Mesendoderm (in vitro differentiated cells): ENCODE results near the gene INTS15.

Experiments used
- DNase-seq: peaks from one replicate; pipeline ENCODE4 v3.0.0; 2013
- H2AK5ac ChIP-seq: 2 replicates; pipeline ENCODE4 v1.6.1; 2013; ENCODE audit warnings: low read length, inconsistent platforms
- H2BK120ac ChIP-seq: 2 replicates; pipeline ENCODE4 v1.6.1; 2013; ENCODE audit warnings: low read depth, mild to moderate bottlenecking, low read length, moderate library complexity, mixed read lengths
- H2BK15ac ChIP-seq: replicated peaks from 2 replicates; pipeline ENCODE4 v1.6.1; 2013; ENCODE audit warnings: low read depth, mild to moderate bottlenecking, moderate library complexity
- H2BK5ac ChIP-seq: 2 replicates; pipeline ENCODE4 v1.6.1; 2013; ENCODE audit warnings: low read length, inconsistent platforms
- H3K18ac ChIP-seq: 2 replicates; pipeline ENCODE4 v1.6.1; 2013; ENCODE audit warnings: mild to moderate bottlenecking, low read length, mixed read lengths
- H3K23ac ChIP-seq: one replicate; pipeline ENCODE4 v1.6.1; 2013; ENCODE audit warnings: low read length
- H3K27ac ChIP-seq: 2 replicates; pipeline ENCODE4 v1.5.1; 2013; ENCODE audit warnings: low read depth, mild to moderate bottlenecking, inconsistent platforms, low read length, moderate library complexity
- H3K27me3 ChIP-seq: 2 replicates; pipeline ENCODE4 v1.6.1; 2013; ENCODE audit warnings: low read length, control low read depth, mild to moderate bottlenecking, inconsistent platforms; ENCODE audit not compliant: insufficient read depth, poor library complexity
- H3K36me3 ChIP-seq: 2 replicates; pipeline ENCODE4 v1.6.1; 2013; ENCODE audit warnings: low read length, inconsistent platforms; ENCODE audit not compliant: control insufficient read depth, insufficient read depth
- H3K4ac ChIP-seq: one replicate; pipeline ENCODE4 v1.6.1; 2013; ENCODE audit warnings: low read depth, mild to moderate bottlenecking, low read length, moderate library complexity
- H3K4me1 ChIP-seq: 2 replicates; pipeline ENCODE4 v1.6.1; 2013; ENCODE audit warnings: low read depth, low read length, inconsistent platforms; ENCODE audit not compliant: control insufficient read depth
- H3K4me2 ChIP-seq: 2 replicates; pipeline ENCODE4 v1.6.1; 2013; ENCODE audit warnings: low read length
- H3K4me3 ChIP-seq: 2 replicates; pipeline ENCODE4 v1.5.1; 2013; ENCODE audit warnings: mild to moderate bottlenecking, low read length
- H3K56ac ChIP-seq: one replicate; pipeline ENCODE4 v1.6.1; 2013; ENCODE audit warnings: low read length
- H3K79me1 ChIP-seq: 2 replicates; pipeline ENCODE4 v1.6.1; 2013; ENCODE audit warnings: low read length, inconsistent platforms
- H3K79me2 ChIP-seq: 2 replicates; pipeline ENCODE4 v1.6.1; 2013; ENCODE audit warnings: mild to moderate bottlenecking, low read length; ENCODE audit not compliant: control insufficient read depth, insufficient read depth
- H3K9ac ChIP-seq: 2 replicates; pipeline ENCODE4 v1.6.1; 2013; ENCODE audit warnings: low read length, inconsistent platforms
- H4K5ac ChIP-seq: one replicate; pipeline ENCODE4 v1.6.1; 2013; ENCODE audit warnings: low read length
- H4K8ac ChIP-seq: one replicate; pipeline ENCODE4 v1.6.1; 2013; ENCODE audit warnings: low read depth, mild to moderate bottlenecking, control low read depth, low read length, moderate library complexity
- WGBS: extraction: QIAGEN DNeasy Blood & Tissue Kit; methylation state at CpG from one replicate; pipeline ENCODE4 v1.1.7; 2013; ENCODE audit warnings: low lambda C conversion rate, missing lambda C conversion rate; ENCODE audit not compliant: insufficient coverage; ENCODE audit errors: extremely low coverage; 5-methylcytosine and 5-hydroxymethylcytosine counted together

Gene INTS15

DNA sequence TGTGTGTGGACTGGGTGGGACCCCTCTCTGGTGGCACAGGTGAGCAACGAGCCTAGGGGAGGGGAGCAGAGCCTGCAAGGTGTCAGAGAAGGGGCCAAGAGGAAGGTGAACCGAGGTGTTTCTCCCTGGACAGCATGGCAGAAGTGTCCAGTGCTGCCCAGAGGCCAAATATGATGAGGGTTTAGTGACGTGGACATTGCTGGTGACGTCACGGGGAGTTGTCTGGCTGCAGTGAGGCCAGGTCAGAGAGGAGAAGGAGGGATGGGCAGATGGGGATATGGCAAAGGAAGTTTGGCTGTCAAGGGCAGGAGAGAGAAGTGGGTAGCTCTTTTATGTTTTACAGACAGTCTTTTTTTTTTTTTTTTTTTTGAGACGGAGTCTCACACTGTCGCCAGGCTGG, 23.0 kb downstream of the INTS15 start:
- Histone ChIP-seq H2BK120ac (no peak overlapping the region), H3K4ac (no peak overlapping the region), H3K79me1 (no peaks in the 10 kb centered on the region), H2BK5ac (no peak overlapping the region), H3K23ac (no peak overlapping the region), H3K36me3 (no peaks in the 10 kb centered on the region), H3K56ac (no peak overlapping the region), H3K27me3 (no peaks in the 10 kb centered on the region), H3K4me1 (peaks cover 7% of the 10 kb centered on the region), H4K8ac (no peak overlapping the region), H3K27ac (no peak overlapping the region), H3K79me2 (no peaks in the 10 kb centered on the region), H3K18ac (no peak overlapping the region), H3K9ac (no peak overlapping the region), H4K5ac (no peak overlapping the region), H3K4me3 (no peak overlapping the region), H3K4me2 (no peak overlapping the region), H2AK5ac (peak overlapping the region; percentile 92), H2BK15ac (no peak overlapping the region)
- WGBS = no CpG with 5 or more reads among the region's 7 CpGs
- no peak for DNase-seq

DNA sequence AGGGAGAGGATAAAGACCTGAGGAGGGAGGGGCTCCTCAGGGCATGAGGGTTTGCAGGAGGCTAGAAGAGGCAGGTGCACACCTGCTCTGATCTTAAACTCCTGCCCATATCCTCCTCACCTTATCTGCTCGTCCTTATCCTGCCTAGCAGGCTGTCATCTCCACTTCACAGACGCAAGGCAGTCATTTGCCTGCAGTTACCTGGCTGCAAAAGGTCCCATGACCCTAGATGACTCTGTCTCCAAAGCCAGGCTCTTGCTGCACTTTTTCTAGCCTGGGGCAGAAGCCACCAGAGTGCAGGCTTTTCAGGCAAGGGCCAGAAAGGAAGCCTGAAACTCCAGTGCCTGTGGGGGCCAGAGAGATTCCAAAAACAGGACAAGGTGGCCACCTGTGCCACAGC, 23.9 kb downstream of the INTS15 start:
- Histone ChIP-seq H3K56ac (peak overlapping the region; percentile 60), H3K36me3 (no peaks in the 10 kb centered on the region), H3K79me1 (no peaks in the 10 kb centered on the region), H3K4me2 (no peak overlapping the region), H3K4me1 (peaks cover 7% of the 10 kb centered on the region), H2BK5ac (no peak overlapping the region), H3K27ac (peak overlapping the region; percentile 18), H3K4me3 (no peak overlapping the region), H3K23ac (no peak overlapping the region), H3K27me3 (no peaks in the 10 kb centered on the region), H3K18ac (no peak overlapping the region), H2BK120ac (no peak overlapping the region), H2AK5ac (no peak overlapping the region), H2BK15ac (no peak overlapping the region), H4K8ac (no peak overlapping the region), H3K9ac (no peak overlapping the region), H4K5ac (no peak overlapping the region), H3K4ac (no peak overlapping the region), H3K79me2 (no peaks in the 10 kb centered on the region)
- peak; percentile 75 for DNase-seq
- no CpG with 5 or more reads among the region's 2 CpGs for WGBS

DNA sequence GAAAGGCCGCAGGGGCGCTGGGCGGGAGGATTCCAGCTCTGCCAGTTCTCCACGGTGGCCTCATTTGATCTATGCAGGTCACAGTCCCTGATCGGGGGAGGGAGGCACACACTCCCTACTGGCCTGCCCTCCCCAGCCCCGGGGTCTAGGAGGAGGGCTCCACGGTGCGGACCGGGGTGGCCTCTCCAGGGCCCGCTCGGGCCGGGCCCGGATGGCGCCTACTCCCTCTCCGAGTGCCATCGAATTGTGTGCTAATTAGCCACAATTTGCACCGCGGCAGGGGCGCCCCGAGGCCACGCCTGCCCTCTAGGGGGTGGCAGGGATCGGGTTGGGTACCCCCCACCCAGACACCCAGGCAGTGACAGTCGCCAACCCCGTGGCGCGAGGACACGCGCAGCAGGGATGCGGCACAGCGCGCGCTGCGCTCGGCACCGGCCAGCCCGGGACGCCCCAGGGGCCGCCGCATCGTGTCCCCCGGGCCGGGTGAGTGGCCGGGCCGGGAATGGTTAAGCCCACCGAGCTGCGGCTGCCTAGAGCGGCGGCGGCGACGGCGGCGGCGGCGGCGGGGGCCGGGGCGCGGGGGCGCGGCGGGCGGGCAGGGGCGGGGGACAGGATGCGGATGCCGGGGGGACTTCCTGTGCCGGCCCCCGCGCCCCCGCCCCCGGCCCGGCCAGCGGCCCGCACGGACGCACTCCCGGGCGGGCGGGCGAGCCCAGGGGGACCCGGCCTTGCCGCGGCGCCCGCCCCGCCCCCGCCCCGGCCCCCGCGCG, 25.3 kb downstream of the INTS15 start, which contains the start of gene ZNF853:
Gene ZNF853 (plus strand): TSS at position 658 of the 770 bp plus-strand sequence. CDS start 565 bp downstream, outside the sequence.
- DNase-seq = peak; percentile 78
- peak within 1 kb of the TSS; percentile 72 for H3K23ac ChIP-seq
- H2BK15ac ChIP-seq = no peak within 1 kb of the TSS

DNA sequence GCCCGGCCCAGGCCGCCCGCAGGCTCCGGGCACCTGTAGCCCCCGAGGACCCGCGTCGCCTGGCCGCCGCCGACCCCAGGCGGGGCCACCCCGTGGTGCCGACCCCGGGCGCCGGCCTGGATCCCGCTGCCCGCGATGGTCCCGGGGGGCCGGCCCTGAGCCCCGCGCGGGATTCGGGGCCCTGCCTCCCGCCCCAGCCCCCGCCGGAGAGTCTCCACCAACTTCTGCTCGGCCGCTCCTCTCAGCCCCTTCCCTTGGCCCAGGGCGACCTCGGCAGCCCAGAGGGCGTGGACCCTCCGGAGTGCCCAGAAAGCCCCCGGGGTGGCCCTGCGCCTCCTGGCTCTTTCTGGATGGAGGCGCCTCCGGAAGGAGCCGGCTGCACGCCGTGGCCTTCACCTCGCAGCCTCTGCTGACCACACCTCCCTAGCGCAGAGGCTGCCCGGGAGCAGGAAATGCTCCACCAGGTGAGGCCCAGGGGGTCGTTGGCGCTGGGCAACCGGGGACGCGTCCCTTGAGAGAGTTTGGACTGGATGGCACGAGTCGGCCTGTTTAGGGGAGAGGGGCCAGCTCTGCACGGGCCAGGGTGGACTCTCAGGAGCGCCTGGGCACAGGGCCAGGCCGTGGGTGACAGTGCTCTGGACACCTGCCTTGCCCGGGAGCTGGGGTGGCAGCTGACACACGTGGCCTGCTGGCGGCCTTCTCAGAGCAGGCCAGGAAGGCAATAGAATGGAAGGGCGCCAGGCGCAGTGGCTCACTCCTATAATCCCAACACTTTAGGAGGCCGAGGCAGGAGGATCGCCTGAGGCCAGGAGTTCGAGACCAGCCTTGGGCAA, 26.1 kb downstream of the INTS15 start:
- no peak overlapping the region for H2BK5ac ChIP-seq
- H3K27ac ChIP-seq = peak overlapping the region; percentile 81
- peaks cover 7% of the 10 kb centered on the region for H3K4me1 ChIP-seq
- H2BK15ac ChIP-seq = no peak overlapping the region
- H4K8ac ChIP-seq = peak overlapping the region; percentile 82
- whole genome bisulfite sequencing = no CpG with 5 or more reads among the region's 63 CpGs
- H3K79me2 ChIP-seq = no peaks in the 10 kb centered on the region
- no peaks in the 10 kb centered on the region for H3K27me3 ChIP-seq
- DNase-seq = peak; percentile 70
- peak overlapping the region; percentile 41 for H3K4me3 ChIP-seq
- peak overlapping the region; percentile 75 for H3K9ac ChIP-seq
- H4K5ac ChIP-seq = no peak overlapping the region
- no peaks in the 10 kb centered on the region for H3K79me1 ChIP-seq
- H3K4me2 ChIP-seq = peak overlapping the region; percentile 66
- no peak overlapping the region for H2AK5ac ChIP-seq
- peak overlapping the region; percentile 85 for H3K56ac ChIP-seq
- H2BK120ac ChIP-seq = peak overlapping the region; percentile 47
- peak overlapping the region; percentile 76 for H3K4ac ChIP-seq
- no peak overlapping the region for H3K23ac ChIP-seq
- no peaks in the 10 kb centered on the region for H3K36me3 ChIP-seq
- peak overlapping the region; percentile 95 for H3K18ac ChIP-seq

More for the DNA sequence above, 25.3 kb downstream of the INTS15 start, which contains the start of gene ZNF853:
- H2BK120ac ChIP-seq = peak within 1 kb of the TSS; percentile 47
- peak within 1 kb of the TSS; percentile 88 for H3K56ac ChIP-seq
- H3K27me3 ChIP-seq = no peaks in the 10 kb centered on the region
- peak within 1 kb of the TSS; percentile 93 for H2BK5ac ChIP-seq
- peak within 1 kb of the TSS; percentile 95 for H3K18ac ChIP-seq
- H3K79me1 ChIP-seq = no peaks in the 10 kb centered on the region
- no peaks in the 10 kb centered on the region for H3K79me2 ChIP-seq
- peak within 1 kb of the TSS; percentile 81 for H3K27ac ChIP-seq
- H3K36me3 ChIP-seq = no peaks in the 10 kb centered on the region
- peak within 1 kb of the TSS; percentile 76 for H3K4ac ChIP-seq
- peak within 1 kb of the TSS; percentile 75 for H3K9ac ChIP-seq
- peaks cover 7% of the 10 kb centered on the region for H3K4me1 ChIP-seq
- H3K4me3 ChIP-seq = peak within 1 kb of the TSS; percentile 41
- no peak within 1 kb of the TSS for H2AK5ac ChIP-seq
- H4K8ac ChIP-seq = peak within 1 kb of the TSS; percentile 82
- H4K5ac ChIP-seq = no peak within 1 kb of the TSS
- WGBS = no CpG with 5 or more reads among the region's 91 CpGs
- peak within 1 kb of the TSS; percentile 66 for H3K4me2 ChIP-seq

DNA sequence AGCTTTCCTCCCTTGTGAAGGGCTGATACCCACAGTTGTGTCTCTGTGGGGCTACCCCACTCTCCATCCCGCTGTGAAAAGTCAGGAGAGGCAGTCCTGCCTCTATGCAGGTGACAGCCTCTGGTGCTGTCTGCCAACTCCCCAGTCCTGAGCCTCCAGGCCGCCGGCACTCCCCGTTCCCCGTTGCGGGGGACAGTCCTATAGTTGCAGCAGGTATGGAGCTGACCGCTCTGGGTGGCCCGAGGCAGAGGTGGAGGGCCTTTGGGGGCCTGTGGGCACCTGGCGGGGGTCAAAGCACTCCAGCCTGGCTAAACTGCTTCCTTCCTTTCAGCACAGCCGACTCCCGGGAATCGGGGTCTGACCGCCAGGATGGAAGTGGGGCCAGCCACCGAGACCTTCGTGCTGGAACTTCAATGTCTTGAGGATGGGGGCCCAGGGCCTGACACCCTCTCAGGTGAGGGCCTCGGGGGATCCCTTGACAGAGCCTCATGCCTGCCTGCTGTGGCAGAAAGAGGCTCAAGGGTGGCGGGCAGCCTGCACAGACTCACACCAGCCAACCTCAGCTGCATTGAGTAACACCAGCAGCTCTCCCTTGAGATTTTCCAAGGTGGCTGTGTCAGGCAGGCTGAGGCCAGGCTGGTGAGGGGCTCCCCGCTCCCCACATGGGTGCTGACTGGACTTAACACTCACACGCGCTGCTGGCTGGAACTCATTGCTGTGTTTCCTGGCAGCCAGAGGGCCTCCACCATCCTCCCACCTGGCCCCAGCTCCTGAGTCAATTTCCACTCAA, 27.2 kb downstream of the INTS15 start:
- no peak overlapping the region for H3K4me2 ChIP-seq
- no peak overlapping the region for H3K18ac ChIP-seq
- no peak overlapping the region for H2AK5ac ChIP-seq
- WGBS = no CpG with 5 or more reads among the region's 20 CpGs
- DNase-seq = no peak
- H2BK120ac ChIP-seq = no peak overlapping the region
- H3K27ac ChIP-seq = no peak overlapping the region
- H3K79me1 ChIP-seq = no peaks in the 10 kb centered on the region
- no peak overlapping the region for H3K23ac ChIP-seq
- peaks cover 7% of the 10 kb centered on the region for H3K4me1 ChIP-seq
- no peaks in the 10 kb centered on the region for H3K27me3 ChIP-seq
- H3K4ac ChIP-seq = no peak overlapping the region
- H3K36me3 ChIP-seq = peaks cover 5% of the 10 kb centered on the region
- H2BK15ac ChIP-seq = no peak overlapping the region
- no peaks in the 10 kb centered on the region for H3K79me2 ChIP-seq
- peak overlapping the region; percentile 13 for H3K9ac ChIP-seq
- no peak overlapping the region for H2BK5ac ChIP-seq
- no peak overlapping the region for H4K5ac ChIP-seq
- no peak overlapping the region for H4K8ac ChIP-seq
- no peak overlapping the region for H3K56ac ChIP-seq
- H3K4me3 ChIP-seq = no peak overlapping the region
